ENCODE results near the gene ADARB2.

ADARB2 gene

DNA sequence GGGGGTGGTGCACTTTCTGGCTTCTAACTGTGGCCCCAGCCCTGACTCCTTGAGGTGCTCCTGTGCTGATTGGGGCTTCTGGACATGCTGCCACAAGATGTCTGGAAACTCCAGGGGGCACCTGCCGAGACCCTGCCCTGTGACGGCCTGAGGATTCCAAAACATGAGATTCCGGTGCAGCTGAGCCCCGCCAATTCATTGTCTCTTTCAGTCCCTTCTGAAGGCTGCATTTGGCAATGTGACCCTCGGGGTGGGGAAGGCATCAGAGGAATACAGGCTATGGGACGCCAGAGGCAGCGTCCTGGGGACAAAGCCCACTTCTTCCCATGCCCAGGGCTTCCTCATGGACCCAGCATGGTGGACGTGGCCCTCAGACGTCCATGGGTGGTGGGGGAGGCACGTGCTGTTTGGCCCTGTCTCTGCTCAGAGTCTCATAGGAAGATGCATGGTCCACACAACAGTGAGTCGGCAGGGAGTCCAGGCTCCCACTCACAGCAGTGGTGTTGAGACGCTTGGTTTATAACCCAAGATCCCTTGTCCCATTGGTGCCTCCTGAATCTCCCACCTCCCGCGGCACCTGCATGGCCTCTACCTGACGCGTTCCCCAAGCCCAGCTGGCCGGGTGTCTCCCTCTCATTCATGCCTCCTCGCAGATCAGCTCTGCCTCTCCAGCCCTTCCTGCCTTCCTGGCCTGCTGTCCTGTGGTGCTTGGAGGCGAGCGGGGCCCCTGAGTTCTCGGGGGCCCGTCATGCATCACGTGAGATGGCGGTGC is 551.2 kb downstream of the ADARB2 start:
- no peak for DNase-seq (ENCODE audit: low read depth in 2 of 3, low spot score in 1 of 3)

DNA sequence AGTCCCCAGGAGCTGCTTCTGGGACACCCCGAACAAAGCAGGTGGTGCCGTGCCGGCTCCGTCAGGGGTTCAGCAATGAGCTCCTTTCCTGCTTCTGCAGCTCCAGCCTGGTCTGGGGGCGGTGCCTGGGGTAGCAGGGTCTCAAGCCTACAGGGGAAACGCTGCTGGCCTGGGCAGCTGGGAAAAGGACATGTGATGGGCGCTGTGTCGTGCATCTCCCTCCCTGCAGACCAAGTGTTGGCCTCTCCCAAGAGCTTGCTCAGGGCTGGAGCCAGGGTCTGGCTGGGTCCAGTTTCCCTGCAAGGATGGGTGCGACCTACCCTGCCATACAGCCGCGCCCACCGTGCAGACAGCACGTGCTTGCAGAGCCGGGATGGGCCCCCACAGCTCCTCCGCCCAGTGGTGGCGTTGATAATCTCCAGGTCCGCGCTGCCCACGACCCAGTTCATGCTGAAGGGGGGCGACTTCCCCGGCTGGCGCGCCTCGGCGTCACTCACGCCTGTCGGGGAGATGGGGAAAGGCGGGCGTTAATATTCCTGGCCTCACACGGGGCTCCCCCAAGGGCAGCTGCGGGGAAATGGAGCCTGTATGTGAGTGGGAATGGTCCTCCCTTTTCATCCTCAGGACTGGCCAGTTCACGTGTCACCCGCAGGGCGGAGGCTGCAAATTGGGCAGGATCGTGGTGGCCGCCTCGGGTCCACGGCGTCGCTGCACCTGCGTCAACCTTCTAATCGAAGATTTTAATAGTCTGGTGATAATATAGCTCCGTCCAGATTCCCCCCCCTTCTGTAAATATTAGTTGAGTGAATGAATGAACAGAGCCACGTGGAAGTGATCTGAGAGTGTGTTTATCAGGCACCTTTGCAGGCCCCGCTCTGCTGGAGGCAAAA is 552.5 kb downstream of the ADARB2 start:
- DNase-seq (ENCODE audit: low read depth in 2 of 3, low spot score in 1 of 3) = no peak

DNA sequence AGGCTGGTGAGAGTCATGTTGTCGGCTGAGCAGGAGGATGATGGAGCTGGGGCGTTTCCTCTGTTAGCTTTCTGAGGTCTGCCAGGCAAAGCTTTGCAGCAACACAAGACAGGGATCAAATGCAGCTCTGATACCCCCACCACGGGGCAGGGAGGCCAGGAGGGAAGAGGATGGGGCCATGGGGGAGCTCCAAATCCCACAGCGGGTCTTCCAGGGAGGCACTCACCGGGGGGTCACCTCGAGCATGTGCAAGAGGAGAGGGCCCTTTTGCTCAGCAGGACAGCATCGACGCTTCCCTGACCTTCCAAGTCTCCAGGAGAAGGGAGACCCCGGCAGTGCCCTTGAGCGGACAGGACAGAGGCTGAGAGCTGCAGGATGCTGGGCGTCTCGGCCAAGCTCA is 553.6 kb downstream of the ADARB2 start:
- DNase-seq (ENCODE audit: low read depth in 2 of 3, low spot score in 1 of 3) = no peak

DNA sequence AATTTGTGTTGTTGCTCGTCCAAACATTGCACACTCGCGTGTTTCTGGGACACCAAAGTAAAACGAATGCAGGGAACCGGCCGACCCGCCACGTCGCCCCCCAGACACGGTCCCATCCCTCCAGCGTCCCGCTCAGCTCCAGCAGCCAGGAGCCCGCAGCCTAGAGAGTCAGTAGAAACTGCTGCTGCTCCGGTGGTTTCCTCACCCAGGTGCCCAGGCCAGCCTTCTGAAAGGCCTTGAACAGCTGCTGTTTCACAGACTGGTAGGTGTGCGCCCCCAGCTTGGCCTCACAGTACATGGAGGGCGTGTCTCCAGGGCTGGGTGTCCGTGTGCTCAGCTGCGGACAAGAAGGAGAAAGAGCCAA is 554.3 kb downstream of the ADARB2 start:
- no peak for DNase-seq (ENCODE audit: low read depth in 2 of 3, low spot score in 1 of 3)

DNA sequence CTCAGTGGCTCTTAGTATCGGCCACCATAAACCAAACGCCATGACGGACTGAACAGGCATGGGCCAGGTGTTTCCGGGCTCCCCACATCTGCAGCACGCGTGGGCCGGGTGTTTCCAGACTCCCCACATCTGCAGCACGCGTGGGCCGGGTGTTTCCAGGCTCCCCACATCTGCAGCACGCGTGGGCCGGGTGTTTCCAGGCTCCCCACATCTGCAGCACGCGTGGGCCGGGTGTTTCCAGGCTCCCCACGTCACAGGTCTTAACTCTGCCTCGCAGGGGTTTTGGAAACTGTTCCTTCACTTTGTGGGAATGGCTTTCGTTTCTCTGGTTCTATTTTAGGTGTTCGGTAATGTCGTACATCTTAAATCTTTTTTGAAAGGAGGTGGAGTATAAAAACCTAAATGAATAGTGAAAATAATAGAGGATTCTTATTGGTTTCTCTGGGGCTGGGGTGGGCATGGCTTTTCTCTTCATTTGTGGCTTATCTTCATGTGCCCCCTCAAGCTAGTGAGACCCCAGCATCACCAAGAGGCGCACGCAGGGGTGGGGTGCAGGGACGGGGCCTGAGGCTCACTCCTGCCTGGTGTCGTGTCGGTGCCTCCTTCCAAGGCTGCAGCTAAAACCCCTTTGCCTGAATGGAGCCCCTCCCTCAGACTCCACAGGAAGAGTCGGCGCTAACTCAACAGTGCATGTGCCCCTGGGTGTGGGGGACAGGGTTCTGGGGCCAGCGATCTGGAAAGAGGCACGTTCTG is 554.9 kb downstream of the ADARB2 start:
- DNase-seq (ENCODE audit: low read depth in 2 of 3, low spot score in 1 of 3) = no peak

DNA sequence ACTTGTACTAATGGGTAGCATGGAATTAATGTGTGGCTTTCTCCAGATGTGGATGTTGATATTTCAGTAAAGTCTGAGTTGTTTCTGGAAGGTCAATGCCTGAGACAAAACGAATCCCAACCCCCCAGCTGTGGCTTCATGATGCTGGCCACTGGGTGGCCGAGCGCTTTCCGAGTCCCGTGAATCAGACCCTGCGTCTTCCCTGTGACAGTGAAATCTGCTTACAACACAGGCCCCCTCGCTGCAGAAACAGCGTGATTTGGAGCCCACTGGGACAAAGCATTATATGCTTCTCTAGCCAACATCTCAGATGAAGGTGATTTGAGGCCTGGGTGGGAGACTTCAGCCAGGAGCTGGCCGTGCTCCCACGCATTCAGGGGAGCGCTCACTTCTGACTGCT is 556.5 kb downstream of the ADARB2 start:
- DNase-seq (ENCODE audit: low read depth in 2 of 3, low spot score in 1 of 3) = no peak

DNA sequence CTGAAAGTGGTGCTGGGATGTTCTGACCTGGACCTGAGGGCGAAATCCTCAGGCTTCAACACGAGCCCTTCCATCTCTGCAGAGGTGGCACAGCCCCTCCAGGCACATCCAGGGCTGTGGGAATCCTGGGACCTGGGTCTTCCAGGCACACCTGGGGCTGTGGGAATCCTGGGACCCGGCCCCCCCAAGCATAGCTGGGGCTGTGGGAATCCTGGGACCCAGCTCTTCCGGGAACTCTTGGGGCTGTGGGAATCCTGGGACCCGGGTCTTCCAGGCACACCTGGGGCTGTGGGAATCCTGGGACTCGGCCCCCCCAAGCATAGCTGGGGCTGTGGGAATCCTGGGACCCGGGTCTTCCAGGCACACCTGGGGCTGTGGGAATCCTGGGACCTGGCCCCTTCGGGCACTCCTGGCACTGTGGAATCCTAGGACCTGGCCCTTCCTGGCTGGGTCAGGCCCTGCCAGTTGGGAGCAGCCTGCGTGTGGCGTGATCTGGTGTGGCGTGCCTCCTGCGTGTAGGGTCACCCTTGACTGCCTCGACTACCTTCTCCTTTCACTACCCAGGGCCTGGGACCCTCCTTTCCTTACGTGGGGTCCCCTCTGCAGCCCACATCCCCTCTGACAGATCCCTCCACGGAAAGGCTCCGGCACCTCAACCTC is 557.1 kb downstream of the ADARB2 start:
- DNase-seq (ENCODE audit: low read depth in 2 of 3, low spot score in 1 of 3) = no peak

DNA sequence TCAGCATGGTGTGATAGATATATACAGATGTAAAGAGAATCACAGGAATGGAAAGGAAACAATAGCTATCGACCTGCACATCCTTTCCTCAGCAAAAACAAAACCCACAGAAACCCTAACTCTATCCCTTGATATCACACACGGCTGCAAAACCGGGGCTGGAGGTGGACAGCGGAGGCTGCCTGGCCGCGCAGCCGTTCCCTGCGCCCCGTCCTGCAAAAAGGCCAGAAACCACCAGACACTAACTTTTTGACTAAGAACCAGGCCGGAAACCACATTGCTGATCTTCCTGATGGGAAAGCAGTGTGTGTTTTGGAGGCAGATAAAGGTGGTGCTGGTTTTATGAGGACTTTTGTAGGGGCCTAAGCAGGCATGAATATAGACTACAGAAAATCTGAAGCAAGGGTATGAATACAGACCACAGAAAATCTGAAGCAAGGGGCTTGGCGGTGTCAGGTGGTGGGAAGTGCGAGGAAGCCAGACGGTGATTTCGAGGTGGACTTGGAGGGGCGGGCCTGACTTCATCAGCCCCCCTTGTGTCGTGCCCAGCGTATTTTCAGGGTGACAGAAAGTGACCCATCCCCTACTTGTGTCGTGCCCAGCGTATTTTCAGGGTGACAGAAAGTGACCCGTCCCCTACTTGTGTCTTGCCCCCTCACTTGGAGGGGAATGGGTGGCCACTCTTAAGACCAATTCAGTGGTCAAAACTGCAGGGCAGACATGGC is 557.8 kb downstream of the ADARB2 start:
- DNase-seq (ENCODE audit: low read depth in 2 of 3, low spot score in 1 of 3) = no peak

DNA sequence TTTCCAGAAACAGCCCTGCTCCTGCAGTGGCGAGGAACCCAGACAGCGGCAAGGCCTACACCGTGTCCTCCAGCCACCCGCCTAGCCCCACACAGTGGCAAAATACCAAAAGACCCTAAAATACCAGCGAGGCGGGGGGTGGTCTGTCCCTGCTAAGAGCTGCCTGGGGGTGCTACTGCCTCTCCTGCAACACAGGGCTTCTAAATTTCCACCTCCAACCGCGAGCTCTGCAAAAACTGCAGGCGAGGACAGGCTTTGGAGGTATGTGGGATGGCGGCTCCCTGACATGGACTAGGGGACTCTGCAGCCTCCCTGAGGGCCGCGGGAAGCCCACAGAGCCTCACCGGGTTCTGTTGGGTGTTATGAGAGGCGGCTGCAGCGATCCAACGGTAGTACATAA is 558.8 kb downstream of the ADARB2 start:
- DNase-seq (ENCODE audit: low read depth in 2 of 3, low spot score in 1 of 3) = no peak

DNA sequence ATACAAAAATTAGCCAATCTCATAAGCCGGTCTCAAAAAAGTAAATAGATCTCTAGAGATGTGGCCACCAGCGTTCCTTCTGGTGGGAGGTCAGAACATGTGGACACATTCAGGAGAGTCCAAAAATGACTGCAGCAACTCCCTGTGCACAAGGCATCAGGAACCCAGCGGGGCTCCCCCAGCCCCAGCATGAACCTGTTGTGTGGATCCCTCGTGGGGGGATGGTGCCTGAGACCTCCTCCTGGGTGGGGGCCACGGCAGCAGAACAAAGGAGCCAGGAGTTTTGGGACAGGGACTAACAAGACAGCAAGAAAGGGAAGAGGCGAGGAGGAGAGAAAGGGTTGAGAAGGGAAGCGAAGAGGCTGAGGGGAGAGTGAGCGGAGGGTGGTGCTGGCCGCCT is 559.4 kb downstream of the ADARB2 start:
- no peak for DNase-seq (ENCODE audit: low read depth in 2 of 3, low spot score in 1 of 3)

DNA sequence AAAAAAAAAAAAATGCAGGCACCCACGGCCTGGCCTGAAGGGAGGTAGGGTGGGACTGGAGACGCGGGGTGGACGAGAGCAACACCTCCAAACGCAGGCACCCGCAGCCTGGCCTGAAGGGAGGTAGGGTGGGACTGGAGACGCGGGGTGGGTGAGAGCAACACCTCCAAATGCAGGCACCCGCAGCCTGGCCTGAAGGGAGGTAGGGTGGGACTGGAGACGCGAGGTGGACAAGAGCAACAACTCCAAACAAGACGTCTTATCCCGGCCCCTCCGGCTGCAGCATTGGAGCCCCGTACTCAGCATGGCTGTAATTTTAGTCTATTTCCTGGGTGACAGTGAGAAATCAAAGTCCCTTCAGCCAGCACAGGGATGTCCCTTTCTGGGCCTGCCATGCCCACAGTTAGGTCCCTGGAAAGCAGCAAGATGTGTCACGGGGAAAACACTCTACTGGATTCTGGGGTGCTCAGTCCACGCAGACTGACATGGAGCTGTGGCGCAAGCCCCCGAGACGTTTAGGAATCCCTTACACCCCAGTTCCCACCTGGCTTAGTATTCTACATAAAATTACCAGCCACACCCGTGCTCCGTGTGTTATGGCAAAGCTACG is 561.3 kb downstream of the ADARB2 start:
- DNase-seq (ENCODE audit: low read depth in 2 of 3, low spot score in 1 of 3) = no peak

DNA sequence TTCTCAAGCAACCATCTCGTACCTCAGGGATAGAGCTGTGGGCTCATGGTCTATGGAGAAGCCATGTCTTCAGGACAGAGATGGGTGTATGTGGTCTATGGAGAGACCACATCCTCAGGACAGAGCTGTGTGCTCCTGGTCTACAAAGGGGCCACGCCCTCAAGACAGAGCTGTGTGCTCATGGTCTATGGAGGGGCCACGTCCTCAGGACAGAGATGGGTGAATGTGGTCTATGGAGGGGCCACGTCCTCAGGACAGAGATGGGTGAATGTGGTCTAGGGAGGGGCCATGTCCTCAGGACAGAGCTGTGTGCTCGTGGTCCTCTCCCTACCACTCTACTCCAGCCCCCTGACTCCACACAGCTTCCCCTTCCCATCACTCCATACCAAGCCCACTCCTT is 563.3 kb downstream of the ADARB2 start:
- DNase-seq (ENCODE audit: low read depth in 2 of 3, low spot score in 1 of 3) = no peak

DNA sequence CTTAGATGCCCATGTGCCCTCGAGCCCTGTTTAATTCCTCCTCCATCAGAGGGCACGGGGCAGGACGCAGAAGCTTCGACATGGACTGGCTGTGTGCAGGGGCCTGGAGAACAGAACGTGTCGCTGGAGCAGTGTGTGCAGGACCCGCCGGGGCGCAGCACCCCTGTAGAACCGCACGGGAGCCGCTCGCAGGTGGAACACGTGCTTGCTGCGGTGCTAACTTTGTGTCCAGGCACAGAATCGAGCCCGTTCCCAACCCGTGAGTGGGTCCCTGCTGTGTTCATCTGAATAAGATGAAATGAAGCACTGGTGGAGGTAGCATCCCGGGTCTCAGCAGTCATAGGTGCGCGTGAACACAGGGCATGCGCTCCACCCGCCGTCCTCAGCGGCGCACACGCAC is 564.2 kb downstream of the ADARB2 start:
- no peak for DNase-seq (ENCODE audit: low read depth in 2 of 3, low spot score in 1 of 3)

DNA sequence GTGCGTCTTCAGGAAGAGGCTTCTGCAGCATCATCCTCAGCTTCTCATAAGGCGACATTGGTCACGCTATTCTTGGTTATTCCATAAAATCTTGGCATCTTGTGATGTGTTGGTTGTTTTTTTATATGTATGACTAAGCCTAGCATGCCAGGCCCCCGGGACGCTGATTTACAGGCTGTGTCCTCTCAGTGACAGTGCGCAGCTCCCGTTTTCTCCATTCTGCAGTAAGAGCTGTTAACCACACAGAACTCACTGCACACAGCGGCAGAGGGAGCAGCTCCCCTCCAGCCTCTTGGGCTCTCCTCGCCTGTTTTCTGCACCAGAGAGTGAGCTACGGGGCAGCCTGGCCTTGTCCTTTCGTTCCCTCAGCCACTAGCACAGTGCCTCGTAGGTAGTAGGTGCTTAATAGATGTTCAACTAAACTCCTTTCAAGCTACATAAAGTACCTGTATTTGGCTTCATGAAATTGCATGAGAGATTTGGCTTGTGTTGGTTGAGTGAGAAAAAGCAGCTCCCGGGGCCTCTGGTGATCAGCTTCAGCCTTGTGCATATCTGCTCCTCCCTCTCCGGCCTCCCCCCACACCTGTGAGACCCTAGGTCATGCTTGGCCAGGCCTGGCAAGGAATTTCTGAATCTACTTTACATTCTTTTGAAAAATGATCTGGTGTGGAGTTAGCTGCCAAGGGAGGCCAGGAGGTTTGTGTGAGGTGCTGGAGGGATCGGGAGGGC is 564.9 kb downstream of the ADARB2 start:
- no peak for DNase-seq (ENCODE audit: low read depth in 2 of 3, low spot score in 1 of 3)

DNA sequence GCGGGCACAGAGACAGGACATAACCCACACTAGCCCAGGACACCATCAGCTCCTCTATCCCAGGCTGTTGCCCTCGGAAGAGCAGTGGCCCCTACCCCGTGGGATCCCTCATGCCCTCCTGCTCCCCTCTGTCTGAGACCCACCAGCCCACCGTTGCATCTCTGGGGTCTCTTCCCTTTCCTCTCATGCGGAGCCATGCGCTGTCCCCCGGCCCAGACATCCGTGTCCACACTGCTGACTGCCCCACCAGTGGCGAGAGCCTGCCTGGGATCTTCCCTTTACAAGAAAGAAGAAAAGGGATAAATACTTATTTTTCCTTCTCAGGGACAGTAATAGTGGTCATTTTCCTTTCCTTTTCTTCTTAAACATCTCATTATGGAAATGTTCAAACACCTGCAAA is 565.7 kb downstream of the ADARB2 start:
- no peak for DNase-seq (ENCODE audit: low read depth in 2 of 3, low spot score in 1 of 3)

DNA sequence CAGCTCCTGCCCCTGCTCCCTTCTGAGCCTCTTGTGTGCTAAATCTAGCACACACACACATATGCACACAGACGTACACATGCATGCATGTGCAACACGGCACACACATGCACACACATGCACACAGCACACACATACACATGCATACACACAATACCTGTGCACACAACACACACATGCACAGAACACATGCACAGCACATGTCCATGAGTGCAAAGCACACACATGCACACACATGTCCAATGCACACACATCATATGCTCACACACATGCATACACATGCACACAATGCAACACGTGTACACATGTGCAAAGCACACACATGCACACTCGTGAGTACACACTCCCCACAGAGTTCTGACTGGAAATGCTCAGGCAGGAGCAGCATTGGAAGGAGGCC is 566.1 kb downstream of the ADARB2 start:
- no peak for DNase-seq (ENCODE audit: low read depth in 2 of 3, low spot score in 1 of 3)

DNA sequence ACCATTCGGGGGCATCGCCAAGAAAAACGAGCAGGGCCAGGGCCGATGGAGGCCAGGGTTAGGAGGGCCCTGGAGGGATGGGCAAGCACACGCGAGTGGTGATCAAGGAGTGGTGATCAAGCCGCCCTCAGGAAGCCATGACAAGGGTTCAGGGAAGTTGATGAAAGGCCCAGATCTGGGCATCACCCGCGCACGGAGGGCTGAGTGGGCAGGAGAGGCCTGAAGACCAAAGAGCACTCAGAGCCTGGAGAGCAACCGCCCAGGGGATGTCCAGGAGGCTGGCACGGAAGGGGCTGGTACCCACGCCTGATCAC is 566.5 kb downstream of the ADARB2 start:
- DNase-seq (ENCODE audit: low read depth in 2 of 3, low spot score in 1 of 3) = no peak

DNA sequence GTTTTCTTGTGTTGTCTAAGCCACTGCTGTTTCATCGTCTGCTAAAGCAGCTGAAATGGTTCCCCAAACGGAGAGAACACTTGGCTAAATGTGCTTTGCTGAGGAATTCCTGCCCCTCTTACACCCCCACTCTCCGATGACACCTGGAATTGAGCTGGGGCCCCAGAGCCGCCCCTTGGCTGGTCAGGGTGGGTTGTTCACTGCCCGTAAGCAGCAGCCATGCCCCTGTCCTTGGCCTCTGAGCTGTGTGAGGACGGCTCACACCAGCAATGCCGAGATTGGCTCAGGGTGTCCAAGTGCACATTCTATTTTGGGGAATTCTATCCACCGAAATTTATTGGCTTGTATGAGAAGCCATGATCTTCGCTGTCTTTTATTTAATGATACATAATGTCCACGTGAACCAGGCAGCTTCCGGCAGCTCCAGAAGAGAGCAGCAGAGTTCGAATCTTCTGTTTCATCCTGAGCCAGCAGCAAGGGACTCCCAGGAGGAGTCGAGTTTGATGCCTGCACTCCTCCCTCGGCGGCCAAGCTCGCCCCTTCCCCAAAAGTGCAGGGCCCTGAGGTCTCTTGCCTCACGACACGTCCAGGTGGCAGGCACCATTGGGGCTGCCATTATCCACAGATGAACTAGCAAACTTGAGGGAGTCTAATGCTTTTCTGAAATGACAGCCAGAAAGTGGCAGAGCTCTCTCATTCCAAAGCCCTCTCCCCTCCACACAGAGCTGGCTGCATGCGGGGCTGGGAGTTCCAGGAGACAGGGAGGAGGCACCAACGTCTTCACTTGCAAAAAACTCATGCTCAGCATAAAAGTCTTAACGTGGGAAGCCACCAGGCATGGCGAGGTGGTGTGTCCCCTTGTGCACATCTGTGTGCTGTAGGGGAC is 567.1 kb downstream of the ADARB2 start:
- no peak for DNase-seq (ENCODE audit: low read depth in 2 of 3, low spot score in 1 of 3)
